H1 (cell line): ENCODE data around the gene RNF130. TPM values are rescaled to one million over a fixed set of nuclear protein-coding genes. Genes with fewer than 3 reads are reported as not detected.

ENCODE experiments used
- BRCA1 ChIP-seq: IDR thresholded peaks from 2 replicates; pipeline ENCODE4 v1.6.1; 2012; ENCODE audit warnings: low read depth, low read length, improper control_type of control experiment
- KDM1A ChIP-seq: fragments of 200-600, 300-600 bp; sonication (generic); IDR thresholded peaks from 2 replicates; pipeline ENCODE4 v1.7.1; 2016; ENCODE audit warnings: mild to moderate bottlenecking, low read length, borderline replicate concordance
- POLR2AphosphoS5 ChIP-seq: IDR thresholded peaks from 2 replicates; pipeline ENCODE4 v1.6.1; 2011; ENCODE audit warnings: low read depth, low read length
- RBBP5 ChIP-seq: IDR thresholded peaks from 2 replicates; pipeline ENCODE4 v1.7.1; 2012; ENCODE audit warnings: low read depth, mild to moderate bottlenecking, inconsistent platforms, low read length, moderate library complexity, borderline replicate concordance
- SIN3A ChIP-seq, 2 experiments: IDR thresholded peaks in 1 of 2; conservative IDR thresholded peaks in 1 of 2; 2 replicates each; pipeline ENCODE4 v1.6.1; 2011 to 2012; ENCODE audit warnings: low read length in 2 of 2, improper control_type of control experiment in 1 of 2, low read depth in 1 of 2, mild to moderate bottlenecking in 1 of 2
- polyA plus RNA-seq, 7 experiments: library from polyadenylated mRNA; depleted of rRNA in 3 of 7; stranded (reverse) in 5 of 7; unstranded in 2 of 7; fragments of >200 nt in 5 of 7; fragments of 200-250 nt in 2 of 7; gene quantifications; 1 replicate in 5 of 7; 2 replicates in 1 of 7; 4 replicates in 1 of 7; pipeline versions ENCODE4 v1.2.1 to v1.2.3, GENCODE V29; 2011 to 2013; ENCODE audit warnings: missing spikeins in 2 of 7, mixed read lengths in 2 of 7
- total RNA-seq: library from RNA; stranded (reverse); fragmentation: NEBNext Ultra II Directional; extraction: Animal tissue kit (Norgen Biotek cat#: 25700); gene quantifications from 2 replicates; pipeline ENCODE4 v1.2.1, GENCODE V29; 2021

The RNF130 gene
- total and polyA plus RNA-seq, 2 of the 8 experiments (the other 6 are each of a cell fraction or from before 2014, with no cell fraction given) = 65.1 to 70.0 TPM

- TF ChIP-seq RBBP5 = no peak
- no peak for TF ChIP-seq SIN3A (conservative IDR thresholded peaks at IDR 0.05 in 1 of 2, IDR thresholded peaks at IDR 0.05 in 1 of 2; ENCODE audit: low read depth in 1 of 2, low read length in 2 of 2)
- TF ChIP-seq BRCA1 = no peak
- no peak for TF ChIP-seq KDM1A
- no peak for TF ChIP-seq POLR2AphosphoS5
- TF ChIP-seq, all 59 proteins: peak for 0
Observed at GRCh38 chr5:179926657-179927056, 144.9 kb downstream of the RNF130 start (continued).
